Astrocyte (in vitro differentiated cells and primary cell): ENCODE measurements around the gene ABL2. TPM values are rescaled to one million over a fixed set of nuclear protein-coding genes. Genes with fewer than 3 reads are reported as not detected.

Experiments
- DNase-seq: peaks from one replicate; pipeline ENCODE4 v3.0.0-alpha.2; 2010; ENCODE audit warnings: low read depth
- FAIRE-seq: peaks from 2 replicates; lab custom pipeline; 2011; peaks lifted over from hg19 to GRCh38; lab: Jason Lieb, UNC
- H2AFZ ChIP-seq: 2 replicates; pipeline ENCODE4 v1.6.0; 2012; ENCODE audit warnings: low read depth, low read length, inconsistent platforms
- H3K27ac ChIP-seq: 2 replicates; pipeline ENCODE4 v1.5.1; 2011; ENCODE audit warnings: low read depth, low read length, inconsistent platforms
- H3K27me3 ChIP-seq: 2 replicates; pipeline ENCODE4 v1.6.0; 2011; ENCODE audit warnings: low read length, inconsistent platforms; ENCODE audit not compliant: insufficient read depth
- H3K36me3 ChIP-seq: 2 replicates; pipeline ENCODE4 v1.5.1; 2011; ENCODE audit warnings: low read length, inconsistent platforms; ENCODE audit not compliant: insufficient read depth
- H3K4me1 ChIP-seq: 2 replicates; pipeline ENCODE4 v1.5.1; 2011; ENCODE audit warnings: low read length, inconsistent platforms; ENCODE audit not compliant: insufficient read depth
- H3K4me2 ChIP-seq: 2 replicates; pipeline ENCODE4 v1.6.0; 2012; ENCODE audit warnings: low read length, inconsistent platforms
- H3K4me3 ChIP-seq: 2 replicates; pipeline ENCODE4 v1.5.1; 2011; ENCODE audit warnings: low read depth, mild to moderate bottlenecking, low read length, inconsistent platforms; ENCODE audit not compliant: insufficient read depth
- H3K79me2 ChIP-seq: 2 replicates; pipeline ENCODE4 v1.6.0; 2012; ENCODE audit warnings: mild to moderate bottlenecking, low read length, inconsistent platforms; ENCODE audit not compliant: insufficient read depth
- H3K9ac ChIP-seq: 2 replicates; pipeline ENCODE4 v1.6.0; 2012; ENCODE audit warnings: mild to moderate bottlenecking, low read length, inconsistent platforms
- H3K9me3 ChIP-seq: 2 replicates; pipeline ENCODE4 v1.5.1; 2012; ENCODE audit warnings: low read depth, mild to moderate bottlenecking, low read length, inconsistent platforms; ENCODE audit not compliant: insufficient read depth
- H4K20me1 ChIP-seq: 2 replicates; pipeline ENCODE4 v1.6.0; 2012; ENCODE audit warnings: low read length, inconsistent platforms; ENCODE audit not compliant: insufficient read depth
- H3K27ac Mint-ChIP-seq: one replicate; pipeline ENCODE4 v1.8.0; 2021; ENCODE audit warnings: mild to moderate bottlenecking, mixed read lengths; ENCODE audit not compliant: unreplicated experiment
- H3K27me3 Mint-ChIP-seq: one replicate; pipeline ENCODE4 v1.8.0; 2021; ENCODE audit warnings: low read depth, mixed read lengths; ENCODE audit not compliant: unreplicated experiment
- H3K36me3 Mint-ChIP-seq: one replicate; pipeline ENCODE4 v1.8.0; 2021; ENCODE audit warnings: low read depth, mixed read lengths; ENCODE audit not compliant: unreplicated experiment
- H3K4me1 Mint-ChIP-seq: one replicate; pipeline ENCODE4 v1.8.0; 2021; ENCODE audit warnings: low read depth, mixed read lengths; ENCODE audit not compliant: unreplicated experiment
- H3K4me3 Mint-ChIP-seq: one replicate; pipeline ENCODE4 v1.8.0; 2021; ENCODE audit warnings: mild to moderate bottlenecking, moderate library complexity, mixed read lengths; ENCODE audit not compliant: unreplicated experiment
- H3K9me3 Mint-ChIP-seq: one replicate; pipeline ENCODE4 v1.8.0; 2021; ENCODE audit warnings: mild to moderate bottlenecking, mixed read lengths; ENCODE audit not compliant: unreplicated experiment
- EZH2 ChIP-seq: IDR thresholded peaks from 2 replicates; pipeline ENCODE4 v1.6.1; 2012; ENCODE audit warnings: mild to moderate bottlenecking, low read length, inconsistent platforms; ENCODE audit not compliant: insufficient read depth
- total RNA-seq: library from RNA; stranded (reverse); gene quantifications from 2 replicates; pipeline ENCODE4 v1.2.1, GENCODE V29; 2021
- TF ChIP-seq, protein P1 (sequence below): IDR thresholded peaks from 2 replicates; pipeline ENCODE4 v1.5.1; 2011; ENCODE audit warnings: low read depth, mild to moderate bottlenecking, inconsistent platforms, low read length, moderate library complexity; ENCODE audit not compliant: insufficient read depth

The ABL2 gene
- total RNA-seq, 1 donor from 2014 or later, result 110 TPM

- H2AFZ ChIP-seq, result no peak overlapping the region
- H3K4me3 Mint-ChIP-seq, result no peak overlapping the region
- FAIRE-seq, result no peak
Measured at GRCh38 chr1:179101566-179101965, 127.9 kb downstream of the ABL2 start.

DNA sequence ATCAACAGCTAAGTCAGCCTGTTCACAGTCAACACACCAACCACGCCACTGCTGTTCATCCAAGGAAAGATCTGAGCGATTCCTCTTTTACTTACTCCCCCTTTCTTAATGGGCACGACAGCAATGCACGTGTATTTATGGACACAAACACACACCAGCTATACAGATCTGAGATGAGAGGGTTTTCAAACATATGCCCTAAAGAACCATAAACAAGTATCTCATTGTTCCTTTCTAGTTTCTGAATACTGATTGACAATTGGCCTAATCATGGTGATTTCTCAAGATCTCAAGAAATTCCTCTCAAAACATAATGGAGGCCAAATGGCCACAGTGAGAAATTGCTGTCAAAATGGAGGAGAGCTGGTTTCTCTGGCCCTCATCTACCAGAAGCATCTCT is 129.6 kb downstream of the ABL2 start:
- FAIRE-seq (no peak), DNase-seq (no peak)
- Mint-ChIP-seq H3K27me3 (no peaks in the 10 kb centered on the region), H3K27ac (no peak overlapping the region), H3K9me3 (no peaks in the 10 kb centered on the region), H3K4me1 (peaks cover 3% of the 10 kb centered on the region), H3K36me3 (peaks cover 19% of the 10 kb centered on the region), H3K4me3 (no peak overlapping the region)
- no peak overlapping the region for H3K4me3 ChIP-seq
- H3K27ac ChIP-seq, result no peak overlapping the region
- peaks cover 40% of the 10 kb centered on the region for H3K79me2 ChIP-seq
- TF ChIP-seq, protein P1, sequence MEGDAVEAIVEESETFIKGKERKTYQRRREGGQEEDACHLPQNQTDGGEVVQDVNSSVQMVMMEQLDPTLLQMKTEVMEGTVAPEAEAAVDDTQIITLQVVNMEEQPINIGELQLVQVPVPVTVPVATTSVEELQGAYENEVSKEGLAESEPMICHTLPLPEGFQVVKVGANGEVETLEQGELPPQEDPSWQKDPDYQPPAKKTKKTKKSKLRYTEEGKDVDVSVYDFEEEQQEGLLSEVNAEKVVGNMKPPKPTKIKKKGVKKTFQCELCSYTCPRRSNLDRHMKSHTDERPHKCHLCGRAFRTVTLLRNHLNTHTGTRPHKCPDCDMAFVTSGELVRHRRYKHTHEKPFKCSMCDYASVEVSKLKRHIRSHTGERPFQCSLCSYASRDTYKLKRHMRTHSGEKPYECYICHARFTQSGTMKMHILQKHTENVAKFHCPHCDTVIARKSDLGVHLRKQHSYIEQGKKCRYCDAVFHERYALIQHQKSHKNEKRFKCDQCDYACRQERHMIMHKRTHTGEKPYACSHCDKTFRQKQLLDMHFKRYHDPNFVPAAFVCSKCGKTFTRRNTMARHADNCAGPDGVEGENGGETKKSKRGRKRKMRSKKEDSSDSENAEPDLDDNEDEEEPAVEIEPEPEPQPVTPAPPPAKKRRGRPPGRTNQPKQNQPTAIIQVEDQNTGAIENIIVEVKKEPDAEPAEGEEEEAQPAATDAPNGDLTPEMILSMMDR, result no peak
- no peak for TF ChIP-seq EZH2
- H3K36me3 ChIP-seq, result peaks cover 66% of the 10 kb centered on the region
- peaks cover 54% of the 10 kb centered on the region for H4K20me1 ChIP-seq
- no peak overlapping the region for H3K9ac ChIP-seq
- H3K27me3 ChIP-seq, result no peaks in the 10 kb centered on the region
- H3K4me2 ChIP-seq, result no peak overlapping the region
- no peaks in the 10 kb centered on the region for H3K9me3 ChIP-seq
- no peak overlapping the region for H2AFZ ChIP-seq
- H3K4me1 ChIP-seq, result no peaks in the 10 kb centered on the region

More at GRCh38 chr1:179101566-179101965, 127.9 kb downstream of the ABL2 start:
- Mint-ChIP-seq H3K36me3 (peaks cover 20% of the 10 kb centered on the region), H3K27ac (no peak overlapping the region), H3K4me1 (peaks cover 2% of the 10 kb centered on the region), H3K27me3 (no peaks in the 10 kb centered on the region), H3K9me3 (no peaks in the 10 kb centered on the region)
- TF ChIP-seq EZH2, result no peak
- TF ChIP-seq, protein P1, result no peak
- Histone ChIP-seq H3K79me2 (peaks cover 56% of the 10 kb centered on the region), H3K9me3 (no peaks in the 10 kb centered on the region), H4K20me1 (peaks cover 63% of the 10 kb centered on the region), H3K4me3 (no peak overlapping the region), H3K27ac (no peak overlapping the region), H3K4me1 (peaks cover 3% of the 10 kb centered on the region), H3K9ac (no peak overlapping the region), H3K27me3 (no peaks in the 10 kb centered on the region), H3K36me3 (peaks cover 64% of the 10 kb centered on the region), H3K4me2 (no peak overlapping the region)
- no peak for DNase-seq

GRCh38 chr1:179095924-179096323 is 133.6 kb downstream of the ABL2 start:
- H3K9me3 ChIP-seq, result no peaks in the 10 kb centered on the region
- Mint-ChIP-seq H3K9me3 (peaks cover 2% of the 10 kb centered on the region), H3K27me3 (no peaks in the 10 kb centered on the region), H3K4me3 (no peak overlapping the region), H3K36me3 (peaks cover 29% of the 10 kb centered on the region), H3K4me1 (peaks cover 7% of the 10 kb centered on the region), H3K27ac (no peak overlapping the region)
- no peak overlapping the region for H3K27ac ChIP-seq
- no peak for FAIRE-seq
- H2AFZ ChIP-seq, result no peak overlapping the region
- H3K4me1 ChIP-seq, result no peaks in the 10 kb centered on the region
- peaks cover 63% of the 10 kb centered on the region for H4K20me1 ChIP-seq
- H3K4me2 ChIP-seq, result no peak overlapping the region
- no peak for DNase-seq
- H3K36me3 ChIP-seq, result peaks cover 77% of the 10 kb centered on the region
- H3K4me3 ChIP-seq, result no peak overlapping the region
- no peaks in the 10 kb centered on the region for H3K27me3 ChIP-seq
- no peak overlapping the region for H3K9ac ChIP-seq
- peaks cover 24% of the 10 kb centered on the region for H3K79me2 ChIP-seq
- no peak for TF ChIP-seq EZH2
- TF ChIP-seq, protein P1, result no peak
